ENCODE data around the gene RSPH10B2. TPM values are rescaled to one million over a fixed set of nuclear protein-coding genes. Genes with fewer than 3 reads are reported as not detected.
A peak's percentile ranks its signal among the peaks of the same experiment; 100 is the strongest.

The RSPH10B2 gene
- total and polyA plus RNA-seq, 2 of the 13 experiments (the other 11 are each of a cell fraction or from before 2014, with no cell fraction given), result 0.31 TPM; not detected in 1

GRCh38 chr7:6708304-6708703 is 45.6 kb upstream of the RSPH10B2 start (continued):
- no peak for TF ChIP-seq E2F2 (CRISPR knock-in tag; IDR thresholded peaks at IDR 0.05; ENCODE audit: borderline replicate concordance)
- TF ChIP-seq ZNF354B (CRISPR knock-in tag; IDR thresholded peaks at IDR 0.05), result no peak
- no peak for TF ChIP-seq CCDC6 (CRISPR knock-in tag; IDR thresholded peaks at IDR 0.05)
- 0 out of 2 replicates have a peak, but pooled peaks have one; percentile 17 for TF ChIP-seq TBX3 (IDR thresholded peaks at IDR 0.05; ENCODE audit: borderline replicate concordance)
- TF ChIP-seq FUBP1 (CRISPR knock-in tag; IDR thresholded peaks at IDR 0.05; ENCODE audit: borderline replicate concordance), result no peak
- TF ChIP-seq TAF1 (CRISPR knock-in tag; IDR thresholded peaks at IDR 0.05), result no peak
- TF ChIP-seq TBL1XR1 (IDR thresholded peaks at IDR 0.05; ENCODE audit: borderline replicate concordance, low read length, partially characterized antibody), result no peak
- TF ChIP-seq RFXAP (CRISPR knock-in tag; IDR thresholded peaks at IDR 0.05; ENCODE audit: borderline replicate concordance), result no peak
- TF ChIP-seq, protein P1, sequence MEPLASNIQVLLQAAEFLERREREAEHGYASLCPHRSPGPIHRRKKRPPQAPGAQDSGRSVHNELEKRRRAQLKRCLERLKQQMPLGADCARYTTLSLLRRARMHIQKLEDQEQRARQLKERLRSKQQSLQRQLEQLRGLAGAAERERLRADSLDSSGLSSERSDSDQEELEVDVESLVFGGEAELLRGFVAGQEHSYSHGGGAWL (CRISPR knock-in tag; IDR thresholded peaks at IDR 0.05), result no peak
- no peak for TF ChIP-seq ZFY (CRISPR knock-in tag; IDR thresholded peaks at IDR 0.05)
- TF ChIP-seq SAP130 (CRISPR knock-in tag; IDR thresholded peaks at IDR 0.05; ENCODE audit: low read depth), result 0 out of 2 replicates have a peak, but pooled peaks have one; percentile 29
- no peak for TF ChIP-seq ETV5 (CRISPR knock-in tag; IDR thresholded peaks at IDR 0.05; ENCODE audit: borderline replicate concordance)
- no peak for TF ChIP-seq ZNF589 (CRISPR knock-in tag; conservative IDR thresholded peaks at IDR 0.05)
- TF ChIP-seq RAD51 (IDR thresholded peaks at IDR 0.05; ENCODE audit: borderline replicate concordance), result no peak
- TF ChIP-seq ZNF7 (CRISPR knock-in tag; IDR thresholded peaks at IDR 0.05), result no peak
- TF ChIP-seq SOX6 (IDR thresholded peaks at IDR 0.05), result no peak
- TF ChIP-seq SOX6 (CRISPR knock-in tag; IDR thresholded peaks at IDR 0.05), result no peak
- TF ChIP-seq ZNF274 (CRISPR knock-in tag; IDR thresholded peaks at IDR 0.05), result no peak
- TF ChIP-seq PTBP1 (IDR thresholded peaks at IDR 0.05; ENCODE audit: low read depth, low read length, poor library complexity, severe bottlenecking), result no peak
- TF ChIP-seq ZNF574 (CRISPR knock-in tag; IDR thresholded peaks at IDR 0.05), result no peak
- no peak for TF ChIP-seq ZNF264 (CRISPR knock-in tag; IDR thresholded peaks at IDR 0.05)
- no peak for TF ChIP-seq CHCHD3 (CRISPR knock-in tag; IDR thresholded peaks at IDR 0.05)
- no peak for TF ChIP-seq SNAPC5 (CRISPR knock-in tag; IDR thresholded peaks at IDR 0.05; ENCODE audit: borderline replicate concordance)
- no peak for TF ChIP-seq ZNF619 (CRISPR knock-in tag; IDR thresholded peaks at IDR 0.05)
- TF ChIP-seq ZFP82 (CRISPR knock-in tag; IDR thresholded peaks at IDR 0.05; ENCODE audit: borderline replicate concordance), result no peak
- TF ChIP-seq DMAP1 (CRISPR knock-in tag; IDR thresholded peaks at IDR 0.05), result no peak
- TF ChIP-seq ARHGAP35 (CRISPR knock-in tag; IDR thresholded peaks at IDR 0.05; ENCODE audit: borderline replicate concordance), result no peak
- no peak for TF ChIP-seq CC2D1A (CRISPR knock-in tag; IDR thresholded peaks at IDR 0.05)

Measured in HepG2 (cell line).